HG03378 (cell line): ENCODE data around the gene SEC23A.
"Not testable (repeated sequence)": the region's sequence is repeated elsewhere in the genome, so short reads cannot be mapped to it uniquely, and the experiment has no call there.

Source experiments
- ATAC-seq: cut with Tn5 transposase; IDR thresholded peaks from one replicate; pipeline ENCODE4 v1.9.1; 2021; ENCODE audit warnings: mild to moderate bottlenecking, moderate library complexity; ENCODE audit not compliant: unreplicated experiment

SEC23A gene

DNA sequence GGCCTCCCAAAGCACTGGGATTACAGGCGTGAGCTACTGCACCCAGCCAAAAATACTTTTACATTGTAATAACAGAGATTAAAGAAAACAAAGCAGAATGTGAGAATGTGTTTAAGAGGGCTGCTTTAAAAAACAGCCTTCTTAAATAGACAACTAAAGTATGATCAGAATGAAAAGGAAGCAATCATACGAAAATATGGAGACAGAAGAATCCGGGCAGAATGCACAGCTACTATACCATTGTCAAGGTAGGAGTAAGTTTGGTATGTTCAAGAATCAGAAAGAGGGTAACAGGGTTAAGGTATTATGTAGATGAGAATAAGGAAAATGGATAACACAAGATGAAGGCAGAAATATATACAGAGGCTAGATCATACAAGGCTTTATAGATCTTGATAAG is 8.5 kb downstream of the SEC23A start:
- ATAC-seq = no peak

DNA sequence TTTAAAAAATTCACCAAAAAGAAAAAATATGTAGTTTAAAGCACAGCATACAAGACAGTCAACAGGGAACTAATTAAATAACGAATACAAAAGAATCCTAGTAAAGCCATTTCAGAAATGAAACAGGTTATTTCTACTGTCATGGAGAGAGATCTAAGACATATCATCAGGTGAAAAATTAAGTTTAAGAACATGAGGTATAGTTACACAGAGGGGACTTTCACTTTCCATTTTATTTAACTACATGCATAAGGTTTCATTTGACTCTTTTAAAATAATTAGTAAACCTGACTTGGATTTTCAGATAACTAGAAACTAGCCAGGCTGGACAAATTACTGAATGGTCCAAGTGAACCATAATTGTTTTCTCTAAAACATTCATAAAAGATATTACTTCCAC is 11.3 kb downstream of the SEC23A start:
- ATAC-seq = no peak

DNA sequence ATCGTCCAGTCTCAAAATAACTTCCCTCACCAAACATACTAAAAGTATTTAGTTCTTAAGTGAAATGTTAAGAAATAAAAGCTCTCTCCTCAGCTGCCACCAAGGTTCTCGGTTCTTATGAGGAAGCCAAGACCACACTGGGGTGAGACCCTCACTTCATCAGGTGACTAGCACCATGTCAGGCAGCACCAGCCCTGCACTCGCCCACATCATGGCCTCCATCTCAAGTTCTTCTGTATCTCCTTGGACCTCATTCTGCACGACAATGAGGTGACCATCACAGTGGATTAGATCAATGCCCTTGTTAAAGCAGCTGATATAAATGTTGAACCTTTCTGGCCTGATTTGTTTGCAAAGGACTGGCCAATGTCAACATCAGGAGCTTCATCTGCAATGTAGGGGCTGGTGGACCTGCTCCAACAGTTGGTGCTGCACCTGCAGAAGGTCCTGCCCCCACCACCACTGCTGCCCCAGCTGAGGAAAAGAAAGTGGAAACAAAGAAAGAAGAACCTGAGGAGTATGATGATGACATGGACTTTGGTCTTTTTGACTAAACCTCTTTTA is 12.4 kb downstream of the SEC23A start:
- no peak for ATAC-seq

GRCh38 chr14:39087493-39087892 is 15.5 kb downstream of the SEC23A start:
- ATAC-seq = no peak

GRCh38 chr14:39085933-39086332 is 17.1 kb downstream of the SEC23A start:
- no peak for ATAC-seq

DNA sequence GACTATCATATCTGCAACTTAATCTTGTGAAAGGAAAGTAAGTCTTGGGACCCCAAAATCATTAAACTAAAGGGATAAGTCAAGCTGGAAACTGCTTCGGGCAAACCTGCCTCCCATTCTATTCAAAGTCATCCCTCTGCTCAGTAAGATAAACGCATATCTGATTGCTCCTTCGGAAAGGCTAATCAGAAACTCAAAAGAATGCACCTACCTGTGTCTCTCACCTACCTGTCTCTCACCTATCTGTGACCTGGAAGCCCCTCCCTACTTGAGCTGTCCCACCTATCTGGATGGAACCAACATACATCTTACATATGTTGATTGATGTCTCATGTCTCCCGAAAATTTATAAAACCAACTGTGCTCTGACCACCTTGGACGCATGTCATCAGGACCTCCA is 19.9 kb downstream of the SEC23A start:
- ATAC-seq = no peak

DNA sequence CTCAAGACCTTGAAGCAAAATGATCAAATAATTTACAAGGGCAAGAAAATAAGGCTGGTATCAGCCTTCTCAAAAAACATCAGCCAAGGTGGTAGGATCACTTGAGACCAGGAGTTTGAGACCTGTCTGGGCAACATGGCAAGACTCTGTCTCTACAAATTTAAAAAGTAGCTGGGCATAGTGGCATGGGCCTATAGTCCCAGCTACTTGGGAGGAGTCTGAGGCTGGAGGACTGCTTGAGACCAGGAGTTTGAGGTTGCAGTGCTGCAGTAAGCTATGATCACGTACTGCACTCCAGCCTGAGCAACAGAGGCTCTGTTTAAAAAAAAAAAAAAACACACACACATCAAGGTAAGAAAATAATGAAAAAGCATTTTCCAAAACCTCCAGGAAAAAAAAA is 22.1 kb downstream of the SEC23A start:
- no peak for ATAC-seq

DNA sequence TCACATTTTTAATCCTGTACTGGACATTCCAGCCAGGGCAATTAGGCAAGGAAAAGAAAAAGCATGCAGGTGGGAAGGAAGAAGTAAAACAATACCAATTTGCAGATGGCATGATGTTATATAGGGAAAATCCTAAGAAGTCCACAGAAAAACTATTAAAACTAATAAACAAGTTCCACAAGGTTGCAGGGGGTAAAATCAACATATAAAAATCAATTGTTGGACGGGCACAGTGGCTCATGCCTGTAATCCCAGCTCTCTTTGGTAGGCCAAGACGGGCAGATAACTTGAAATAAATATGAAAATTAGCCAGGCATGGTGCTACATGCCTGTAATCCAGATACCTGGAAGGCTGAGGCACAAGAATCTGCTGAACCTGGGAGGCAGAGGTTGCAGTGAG is 31.9 kb downstream of the SEC23A start:
- ATAC-seq = no peak

- no peak for ATAC-seq
These were observed 33.1 kb downstream of the SEC23A start for GRCh38 chr14:39069923-39070322.

DNA sequence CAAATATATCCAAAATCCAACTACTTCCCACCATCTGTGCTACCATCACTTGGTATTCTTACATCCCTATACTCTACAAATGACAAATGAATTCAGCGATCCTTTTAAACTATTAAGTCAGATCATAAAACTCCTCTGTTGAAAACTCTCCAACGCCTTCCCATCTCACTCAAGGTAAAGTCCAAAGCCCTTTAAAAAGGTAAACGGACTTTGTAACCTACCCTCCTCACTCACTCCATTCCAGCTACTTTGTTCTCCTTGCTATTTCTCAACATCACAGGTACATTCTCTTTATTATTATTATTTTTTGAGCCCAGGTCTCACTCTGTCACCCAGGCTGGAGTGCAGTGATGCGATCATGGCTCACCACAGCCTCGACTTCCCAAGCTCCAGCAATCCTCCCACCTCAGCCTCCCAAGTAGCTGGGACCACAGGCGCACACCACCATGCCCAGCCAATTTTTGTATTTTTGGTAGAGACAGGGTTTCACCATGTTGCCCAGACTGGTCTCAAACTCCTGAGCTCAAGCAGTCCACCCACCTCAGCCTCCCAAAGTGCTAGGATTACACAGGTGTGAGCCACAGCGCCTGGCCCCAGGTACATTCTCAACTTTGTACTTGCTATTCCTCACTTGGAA is 33.7 kb downstream of the SEC23A start:
- ATAC-seq = not testable (repeated sequence)

DNA sequence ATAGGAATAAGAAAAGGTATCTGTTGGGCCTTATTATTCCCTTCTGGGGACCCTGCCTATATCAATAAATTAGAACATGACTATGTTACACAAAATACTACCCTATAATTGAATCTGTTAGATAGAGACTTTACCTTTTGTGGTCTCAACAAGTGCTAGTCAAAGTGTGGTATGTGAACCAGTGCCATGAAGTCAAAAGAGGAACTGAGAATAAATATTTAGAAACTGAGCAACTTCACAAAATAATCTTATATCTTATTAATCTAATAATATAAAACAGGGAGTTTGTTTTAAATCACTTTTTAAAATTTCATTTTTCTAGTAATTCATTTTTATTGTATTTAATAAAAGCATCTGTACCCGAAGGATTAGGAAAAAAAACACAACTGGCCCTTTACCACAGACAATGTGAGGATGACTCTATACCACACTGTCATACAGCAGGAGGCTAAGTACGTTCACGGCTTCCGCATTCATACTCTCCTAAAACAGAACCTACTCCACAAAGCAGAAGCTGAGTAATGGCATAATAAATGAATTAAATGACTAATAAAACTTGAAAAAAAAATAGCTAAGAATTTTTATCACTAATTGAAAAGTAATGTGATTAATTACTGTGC is 42.1 kb downstream of the SEC23A start:
- ATAC-seq = peak; percentile 99

DNA sequence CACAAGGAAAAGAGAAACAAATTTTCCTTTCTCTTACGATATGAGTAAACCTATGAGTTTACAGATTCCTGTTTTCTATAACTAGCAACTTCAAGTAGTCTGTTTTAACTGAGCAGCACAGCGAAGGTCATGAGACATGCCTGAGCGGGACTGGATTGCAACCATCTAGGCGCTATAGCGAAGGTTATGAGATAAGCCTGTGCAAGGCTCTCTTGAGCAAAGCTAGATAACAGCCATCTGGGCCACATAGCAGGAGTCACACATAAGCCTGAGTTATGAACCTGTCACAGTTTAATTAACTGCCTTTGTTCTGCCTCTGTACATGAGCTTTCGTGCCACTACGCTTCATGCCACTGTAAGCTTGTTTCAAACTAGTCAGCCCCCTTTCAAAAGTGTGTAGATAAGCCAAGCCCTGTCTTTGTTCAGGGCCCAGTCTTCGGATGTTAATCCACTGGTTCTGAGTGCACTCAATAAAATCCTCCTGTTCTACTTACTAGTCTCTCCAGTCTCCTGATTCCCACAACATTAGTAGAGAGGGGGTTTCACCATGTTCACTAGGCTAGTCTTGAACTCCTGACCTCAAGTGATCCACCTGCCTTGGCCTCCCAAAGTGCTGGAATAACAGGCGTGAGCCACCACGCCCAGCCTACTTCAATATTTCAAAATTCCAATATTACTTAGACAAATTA is 47.1 kb downstream of the SEC23A start:
- ATAC-seq = no peak

- ATAC-seq = not testable (repeated sequence)
These were observed 50.1 kb downstream of the SEC23A start for GRCh38 chr14:39052869-39053454.

- no peak for ATAC-seq
These were observed 52.6 kb downstream of the SEC23A start for GRCh38 chr14:39050389-39050788.

DNA sequence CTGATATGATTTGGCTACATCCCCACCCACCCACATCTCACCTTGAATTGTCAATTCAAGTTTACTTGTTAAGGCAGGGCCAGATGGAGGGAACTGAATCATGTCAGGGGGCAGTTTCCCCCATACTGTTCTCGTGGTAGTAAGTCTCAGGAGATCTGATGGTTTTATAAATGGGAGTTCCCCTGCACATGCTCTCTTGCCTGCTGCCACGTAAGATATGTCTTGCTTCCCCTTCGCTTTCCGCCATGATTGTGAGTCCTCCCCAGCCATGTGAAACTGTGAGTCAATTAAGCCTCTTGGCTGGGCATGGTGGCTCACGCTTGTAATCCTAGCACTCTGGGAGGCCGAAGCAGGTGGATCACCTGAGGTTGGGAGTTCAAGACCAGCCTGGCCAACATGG is 57.1 kb downstream of the SEC23A start:
- ATAC-seq = peak; percentile 59

DNA sequence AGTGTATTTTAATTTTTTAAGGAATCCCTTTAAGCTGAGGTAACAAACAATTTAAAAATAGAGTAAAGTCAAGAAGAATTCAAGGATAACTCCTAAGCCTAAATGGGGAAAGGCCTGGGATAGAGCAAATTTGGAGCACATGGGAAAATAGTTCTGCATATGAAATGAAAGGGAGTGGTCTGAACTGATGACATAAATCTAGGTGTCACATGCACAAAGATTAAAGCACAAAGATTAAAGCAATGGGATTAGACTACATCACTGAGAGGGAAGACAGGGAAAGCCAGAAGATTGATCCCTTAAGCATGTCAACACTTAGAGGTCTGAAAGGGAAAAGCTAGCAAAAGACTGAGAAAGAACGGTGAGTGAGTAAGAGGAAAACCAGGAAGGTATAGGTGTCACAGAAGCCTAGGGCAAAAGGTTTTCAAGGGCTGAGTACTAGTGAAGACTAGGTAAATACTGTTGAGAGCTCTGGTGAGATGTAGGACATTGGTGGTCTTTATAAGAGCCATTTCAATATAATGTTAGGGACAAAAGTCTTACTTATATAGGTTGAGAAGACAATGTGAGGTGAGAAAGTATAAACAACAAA is 59.6 kb downstream of the SEC23A start:
- no peak for ATAC-seq

DNA sequence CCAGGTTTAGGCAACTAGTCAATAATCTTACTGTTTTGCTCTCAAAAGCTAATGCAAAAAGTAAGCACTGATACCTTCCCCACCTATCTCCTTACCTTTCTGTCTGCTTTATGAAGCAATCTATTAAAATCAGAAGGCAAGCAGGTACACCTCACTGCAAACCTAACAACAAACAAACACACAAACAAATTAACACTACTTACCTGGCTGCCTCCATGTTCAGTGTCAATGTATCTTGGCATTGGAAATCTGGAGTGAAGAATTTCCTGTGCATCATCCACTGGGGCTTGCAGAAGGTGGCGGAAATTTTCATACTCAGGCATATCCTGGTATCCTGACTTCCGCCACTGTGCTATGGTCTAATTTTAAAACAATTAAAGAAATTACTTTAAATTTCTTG is 62.5 kb downstream of the SEC23A start:
- no peak for ATAC-seq

- no peak for ATAC-seq
These were observed 64.5 kb downstream of the SEC23A start for GRCh38 chr14:39038542-39038941.

- ATAC-seq = no peak
These were observed 66.3 kb downstream of the SEC23A start for GRCh38 chr14:39036760-39037159.

DNA sequence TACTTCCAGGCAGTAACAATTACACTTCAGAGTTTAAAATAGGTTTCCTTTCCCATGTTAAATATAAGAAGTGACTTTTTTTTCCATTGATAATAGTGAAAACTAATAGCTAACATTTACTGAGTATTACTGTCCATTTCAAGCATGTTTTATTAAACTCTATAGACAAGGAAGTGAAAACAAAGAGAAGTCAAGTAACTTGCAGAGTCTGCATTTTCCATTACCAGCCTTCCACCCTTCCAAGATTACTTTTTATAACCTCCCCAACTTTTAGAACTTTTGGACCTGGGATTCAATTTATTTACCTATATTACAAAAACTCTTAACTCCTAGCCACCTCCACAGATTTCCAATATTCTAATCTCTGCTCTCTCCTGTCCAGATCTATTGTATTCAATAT is 67.7 kb downstream of the SEC23A start:
- no peak for ATAC-seq
